ENCODE results near the gene CIAO1. TPM values are rescaled to one million over a fixed set of nuclear protein-coding genes. Genes with fewer than 3 reads are reported as not detected.

CIAO1 gene
- total and polyA plus RNA-seq, 10 donors, result 31.3 to 122 (median 70.3) TPM

- 78 to 89% (median 85%) methylated on average over 6 to 7 of the region's 7 CpGs for WGBS, 5 donors
- Histone ChIP-seq H3K9me3 (no peaks in the 10 kb centered on the region), H3K27me3 (replicated peaks in 1 of 7) (no peaks in the 10 kb centered on the region), H3K27ac (peak overlapping the region in 6 of 8 donors; percentile 29 to 99 (median 90)), H3K4me3 (no peak overlapping the region), H3K4me1 (peaks cover 51 to 98% (median 84%) of the 10 kb centered on the region in 6 donors), H3K36me3 (peaks cover 2 to 76% (median 45%) of the 10 kb centered on the region in 6 donors)
- TF ChIP-seq CTCF (IDR thresholded peaks at IDR 0.05 in 8 of 11, conservative IDR thresholded peaks at IDR 0.05 in 3 of 11) (no peak), POLR2AphosphoS5 (IDR thresholded peaks at IDR 0.05) (no peak), POLR2A (IDR thresholded peaks at IDR 0.05) (no peak)
- intact Hi-C loops (cut with DNase I; ENCODE audit: low total_unique reads), result no loop called here
- DNase-seq, result no peak
Observed at GRCh38 chr2:96253006-96253405, 13.0 kb upstream of the CIAO1 start.

- Histone ChIP-seq H3K27ac (peak overlapping the region; percentile 48 to 99 (median 90)), H3K4me3 (peak overlapping the region in 1 of 8 donors; percentile 3), H3K9me3 (no peaks in the 10 kb centered on the region), H3K36me3 (peaks cover 2 to 87% (median 52%) of the 10 kb centered on the region in 6 donors), H3K27me3 (replicated peaks in 1 of 7) (no peaks in the 10 kb centered on the region), H3K4me1 (peaks cover 63 to 100% (median 92%) of the 10 kb centered on the region in 6 donors)
- intact Hi-C loops (cut with DNase I; ENCODE audit: low total_unique reads), result no loop called here
- no peak for TF ChIP-seq CTCF (IDR thresholded peaks at IDR 0.05 in 8 of 11, conservative IDR thresholded peaks at IDR 0.05 in 3 of 11)
- peak in 2 of 3 donors; percentile 38 to 71 for TF ChIP-seq POLR2AphosphoS5 (IDR thresholded peaks at IDR 0.05)
- no peak for TF ChIP-seq POLR2A (IDR thresholded peaks at IDR 0.05)
- no peak for DNase-seq
- 27 to 54% (median 41%) methylated on average over 10 to 11 of the region's 11 CpGs for WGBS, 5 donors
Observed at GRCh38 chr2:96254571-96254970, 11.5 kb upstream of the CIAO1 start.

- peak overlapping the region; percentile 69 to 99 (median 90) for H3K27ac ChIP-seq
- no peak for DNase-seq
- intact Hi-C loops (cut with DNase I; ENCODE audit: low total_unique reads), result no loop called here
Observed at GRCh38 chr2:96256611-96257113, 9.4 kb upstream of the CIAO1 start.

More at GRCh38 chr2:96256611-96257113, 9.4 kb upstream of the CIAO1 start:
- Histone ChIP-seq H3K9me3 (no peaks in the 10 kb centered on the region), H3K4me3 (peak overlapping the region in 2 of 8 donors; percentile 8 to 21), H3K27me3 (replicated peaks in 1 of 7) (no peaks in the 10 kb centered on the region), H3K36me3 (peaks cover 2 to 81% (median 53%) of the 10 kb centered on the region in 6 donors), H3K4me1 (peaks cover 78 to 100% (median 95%) of the 10 kb centered on the region in 6 donors)
- WGBS, 5 donors, result 17 to 30% (median 20%) methylated on average over 6 of the region's 6 CpGs
- TF ChIP-seq POLR2A (IDR thresholded peaks at IDR 0.05) (peak in 1 of 3 donors; percentile 30), POLR2AphosphoS5 (IDR thresholded peaks at IDR 0.05) (peak in 1 of 3 donors; percentile 70), CTCF (IDR thresholded peaks at IDR 0.05 in 8 of 11, conservative IDR thresholded peaks at IDR 0.05 in 3 of 11) (no peak)
